Kidney capillary endothelial cell (primary cell): ENCODE results near the gene BTF3.

Experiments
- DNase-seq: peaks from one replicate; pipeline ENCODE4 v3.0.0-alpha.2; 2018; ENCODE audit warnings: low spot score

Gene BTF3

DNA sequence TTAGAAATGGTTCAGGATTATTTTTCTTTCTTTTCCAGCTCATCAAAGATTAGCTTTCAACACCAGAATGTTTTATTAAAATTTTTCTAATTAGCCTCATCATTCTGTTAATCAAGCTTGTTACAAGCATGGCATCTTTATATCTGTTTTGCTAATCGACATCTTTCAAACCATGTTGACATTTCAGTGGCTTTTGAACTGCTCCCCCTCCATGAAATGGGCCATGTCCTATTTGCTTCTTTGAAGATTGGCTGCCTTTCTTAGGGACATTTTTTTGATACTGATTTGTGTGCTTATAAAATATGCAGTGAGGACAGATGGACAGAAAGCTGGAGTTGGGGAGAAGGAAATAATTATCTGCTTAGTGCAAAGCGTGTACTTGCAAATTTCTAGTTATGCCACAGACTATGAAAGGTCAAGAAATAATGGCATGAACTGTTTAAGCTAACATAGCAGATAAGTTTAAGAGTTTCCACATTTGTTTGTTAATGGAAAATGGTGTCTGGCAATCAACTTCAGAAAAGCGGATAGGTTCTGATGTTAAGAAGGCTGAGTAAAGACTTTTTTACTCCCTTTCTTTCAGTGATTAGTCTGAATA is 27.5 kb downstream of the BTF3 start:
- DNase-seq, result no peak

DNA sequence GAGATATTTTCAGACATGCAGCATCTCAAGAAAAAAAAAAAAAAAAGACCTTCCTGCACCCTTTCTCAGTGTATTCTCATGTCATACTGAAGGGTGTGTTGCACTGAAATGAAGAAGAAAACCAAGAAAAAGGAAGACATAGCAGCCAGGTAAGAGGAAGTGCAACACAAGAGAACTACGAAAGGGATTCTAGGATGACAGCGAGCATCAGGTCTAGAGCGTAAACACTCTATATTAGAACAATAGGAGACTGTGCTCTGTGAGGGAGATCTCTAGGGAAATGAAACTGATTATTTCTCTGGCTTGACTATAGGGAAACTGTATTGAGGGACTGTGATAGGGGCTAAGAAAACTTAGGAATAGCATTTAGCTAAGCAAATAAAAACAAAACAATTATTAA is 30.0 kb downstream of the BTF3 start:
- DNase-seq, result no peak

DNA sequence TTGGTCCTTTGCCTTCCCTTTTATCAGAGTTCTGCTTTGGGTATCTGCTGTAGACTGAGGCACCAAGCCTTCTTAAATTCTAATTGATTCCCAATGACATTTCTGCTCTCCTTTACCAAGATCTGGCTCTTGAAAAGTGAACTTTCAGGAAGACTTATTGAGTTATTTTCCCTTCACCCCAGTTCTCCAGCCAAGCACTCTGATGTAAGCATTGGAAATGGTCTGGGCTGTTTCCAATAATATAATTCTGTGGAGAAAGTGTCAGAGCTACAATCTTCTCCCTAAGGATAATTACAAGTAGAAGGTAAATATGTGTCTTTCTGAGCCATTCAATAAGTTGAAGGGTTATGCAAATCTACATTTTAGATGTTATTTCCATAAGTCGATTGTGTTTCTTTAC is 30.8 kb downstream of the BTF3 start:
- no peak for DNase-seq

DNA sequence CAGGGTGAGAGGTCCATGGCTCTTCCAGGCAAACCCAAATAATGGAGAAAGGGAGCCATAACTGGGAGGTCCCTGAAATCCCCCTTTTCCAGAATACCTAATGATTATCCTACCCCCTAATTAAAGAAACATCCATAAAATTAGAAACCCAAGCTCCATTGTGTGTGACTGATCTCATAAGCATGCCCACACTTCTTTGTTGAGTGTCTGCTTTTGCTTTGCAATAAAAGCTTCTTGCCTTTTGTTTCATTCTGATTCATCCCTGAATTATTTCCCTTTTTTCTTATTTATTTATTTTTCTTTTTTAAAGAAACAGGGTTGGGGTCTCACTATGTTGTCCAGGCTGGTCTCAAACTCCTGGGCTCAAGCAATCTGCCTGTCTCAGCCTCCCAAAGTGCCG is 33.1 kb downstream of the BTF3 start:
- no peak for DNase-seq

DNA sequence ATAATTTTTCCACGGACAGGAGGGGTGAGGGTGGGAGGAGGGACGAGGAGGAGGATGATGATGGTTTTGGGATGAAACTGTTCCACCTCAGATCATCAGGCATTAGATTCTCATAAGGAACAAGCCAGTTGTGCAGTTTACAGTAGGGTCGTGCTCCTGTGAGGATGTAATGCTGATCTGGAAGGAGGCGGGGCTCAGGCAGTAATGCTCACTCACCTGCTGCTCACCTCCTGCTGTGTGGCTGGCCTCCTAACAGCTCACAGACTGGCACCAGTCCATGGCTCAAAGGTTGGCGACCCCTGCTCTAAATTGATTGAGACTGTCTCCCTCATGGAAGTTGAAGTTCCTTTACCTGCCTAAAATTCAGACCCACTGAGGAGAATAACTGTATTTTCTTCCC is 34.0 kb downstream of the BTF3 start:
- DNase-seq, result no peak

DNA sequence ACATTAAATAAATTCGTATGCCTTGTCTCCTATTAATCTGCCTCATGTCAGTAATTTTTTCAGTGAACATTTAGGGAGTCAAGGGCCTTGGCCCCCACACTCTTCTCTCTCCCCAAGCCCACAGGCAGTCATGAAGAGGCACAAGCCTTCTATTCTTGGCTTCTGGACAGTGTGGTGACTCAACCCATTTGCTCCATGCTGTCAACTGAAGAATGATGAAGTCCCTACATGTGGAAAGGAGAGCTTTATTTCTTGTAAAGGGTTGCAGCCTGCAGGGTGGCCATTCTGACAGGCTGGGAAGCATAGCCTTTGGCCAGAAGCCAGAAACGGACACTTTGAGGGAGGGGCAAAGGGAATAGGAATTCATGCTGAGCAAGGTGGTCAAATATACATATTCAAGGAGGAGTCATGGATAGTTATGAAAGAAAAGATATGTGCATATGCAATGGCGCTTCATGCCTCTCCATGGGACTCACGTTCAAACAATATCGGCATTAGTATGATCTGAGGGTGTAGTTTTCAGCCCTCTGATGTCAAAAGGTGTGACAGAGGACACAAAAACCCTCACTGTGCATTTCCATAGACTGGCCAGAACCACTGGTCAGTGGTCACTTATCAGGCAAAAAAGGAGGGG is 35.9 kb downstream of the BTF3 start:
- DNase-seq, result no peak

DNA sequence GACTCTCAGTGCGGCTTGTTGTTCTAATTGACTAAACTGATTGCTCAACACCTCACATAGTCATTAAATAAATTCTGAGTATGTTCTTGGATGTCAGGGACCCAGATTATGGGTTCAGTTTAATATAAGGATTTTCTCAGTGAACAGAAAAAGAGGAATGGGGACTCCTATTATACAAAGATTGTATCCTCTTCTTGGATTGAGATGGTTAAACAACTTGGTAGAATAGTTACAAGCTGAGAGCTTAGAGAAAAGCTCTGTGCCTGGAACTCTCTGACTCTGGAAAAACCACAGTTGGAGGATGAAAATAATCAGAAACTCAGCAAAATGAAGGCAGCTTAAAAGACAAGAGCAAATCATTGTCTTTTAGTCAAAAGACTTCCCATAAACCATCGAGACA is 36.7 kb downstream of the BTF3 start:
- DNase-seq, result no peak

DNA sequence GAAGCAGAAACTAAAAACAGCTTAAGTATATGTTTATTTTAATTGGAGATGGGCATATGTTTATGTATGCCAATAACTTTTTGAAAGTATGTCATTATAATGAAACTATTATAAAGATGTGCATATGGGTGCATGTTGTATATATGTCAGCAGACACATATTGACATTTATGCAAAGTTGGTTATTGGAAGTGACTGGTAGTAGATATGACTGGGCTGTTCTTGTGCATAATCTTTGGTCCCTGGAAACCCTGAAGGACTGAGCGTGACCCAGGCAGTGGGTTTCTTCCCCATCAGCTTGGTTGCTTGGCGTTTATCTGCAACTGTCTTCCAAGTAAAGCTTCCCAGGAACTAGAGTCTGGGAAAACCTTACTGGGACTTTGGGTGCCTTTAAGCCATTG is 41.5 kb downstream of the BTF3 start:
- no peak for DNase-seq

DNA sequence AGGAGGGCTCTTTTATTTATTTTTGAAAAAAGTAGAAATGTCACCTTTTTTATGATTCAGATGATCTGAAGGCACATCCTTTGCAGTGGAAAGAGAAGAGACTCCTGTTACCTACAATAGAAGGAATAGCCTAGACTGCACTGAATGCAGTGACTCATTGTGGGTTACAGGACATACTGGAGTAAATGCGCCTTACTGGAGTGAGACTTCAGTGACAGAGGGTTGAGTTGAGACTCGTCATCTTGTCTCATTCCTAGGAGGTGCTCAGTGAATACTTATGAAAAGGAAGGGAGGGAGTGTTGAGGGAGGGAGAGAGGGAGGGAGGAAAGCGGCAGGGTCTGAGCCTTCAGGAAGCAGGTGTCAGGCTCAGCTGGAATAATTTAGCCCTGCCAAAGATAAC is 42.0 kb downstream of the BTF3 start:
- peak; percentile 68 for DNase-seq

DNA sequence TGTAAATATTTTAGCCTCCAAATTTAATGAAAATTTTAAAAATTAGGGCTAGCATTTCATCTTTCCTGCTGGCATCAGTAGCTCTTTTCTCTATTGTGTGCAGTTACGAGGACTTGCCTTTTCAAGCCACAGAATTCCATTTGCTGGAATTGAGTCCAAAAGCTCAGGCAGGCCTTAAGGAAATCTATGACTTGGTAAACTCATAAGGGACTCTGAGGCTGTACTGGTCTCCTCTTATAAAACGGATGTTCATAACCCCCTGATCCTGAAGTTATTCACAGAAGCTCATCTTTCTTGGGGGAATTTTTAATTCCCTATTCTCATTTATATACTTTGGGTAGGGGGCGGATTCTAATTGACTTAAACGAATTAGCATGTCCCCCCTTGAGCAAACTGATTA is 43.8 kb downstream of the BTF3 start:
- DNase-seq, result no peak

DNA sequence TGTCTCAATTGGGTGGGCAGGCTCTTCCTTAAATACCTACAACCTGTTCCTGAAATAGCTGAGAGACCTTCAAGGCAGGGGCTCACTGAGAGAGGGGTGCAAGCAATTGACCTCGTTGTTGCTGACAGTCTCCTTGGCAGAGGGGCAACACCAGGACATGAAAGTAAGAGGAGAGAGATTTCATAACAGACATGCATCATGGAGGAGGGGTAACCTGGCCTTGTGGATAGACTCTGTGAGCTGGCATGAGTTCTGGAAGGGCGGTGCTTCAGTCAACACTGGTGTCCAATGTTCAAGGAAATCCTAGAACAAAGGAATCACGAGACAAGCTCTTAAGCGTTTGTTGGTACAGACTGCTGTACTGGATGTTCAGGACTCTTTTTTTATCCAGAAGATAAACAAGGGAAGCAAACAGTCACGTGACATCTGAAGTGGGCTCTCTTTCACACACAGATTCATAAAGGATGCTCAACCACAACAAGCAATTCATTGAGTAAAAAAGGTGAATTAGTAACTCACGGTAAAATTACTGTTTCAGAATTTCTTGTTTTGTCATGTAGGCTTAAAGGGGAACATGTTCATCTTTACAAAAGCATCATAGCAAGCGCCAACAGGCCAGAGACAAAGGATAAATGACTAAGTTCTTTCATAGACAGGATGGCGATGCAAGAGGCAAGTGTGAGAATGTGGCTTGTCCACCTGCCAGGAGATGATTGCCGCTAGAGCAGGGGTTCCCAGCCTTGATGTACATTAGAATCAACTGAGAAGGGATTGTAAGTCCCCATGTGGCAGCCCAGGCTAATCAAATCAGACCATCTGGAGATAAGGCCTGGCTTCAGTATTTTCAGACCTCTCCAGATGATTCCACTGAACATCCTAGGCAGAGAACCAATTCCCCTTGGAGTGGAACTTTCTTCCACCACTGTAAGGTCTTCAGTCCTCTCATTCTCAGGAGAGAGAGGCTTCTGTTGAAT is 46.5 kb downstream of the BTF3 start:
- DNase-seq, result no peak

DNA sequence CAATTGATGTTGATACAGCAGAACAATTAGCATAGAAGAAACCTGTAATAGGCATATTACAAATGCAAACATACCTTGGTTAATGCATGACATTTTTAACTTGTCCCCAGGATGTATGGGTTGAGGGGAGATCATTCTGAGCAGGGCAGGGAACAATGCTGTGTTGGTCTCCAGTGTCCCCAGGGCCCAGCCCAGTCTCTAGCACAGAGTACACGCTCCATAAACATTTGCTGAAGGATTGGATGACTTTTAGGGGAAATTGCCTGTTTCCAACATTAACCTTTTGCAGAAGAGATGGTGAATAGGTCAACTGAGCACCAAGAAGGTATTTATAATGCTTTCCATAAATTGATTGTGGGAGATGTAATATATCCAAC is 47.1 kb downstream of the BTF3 start:
- DNase-seq, result no peak

DNA sequence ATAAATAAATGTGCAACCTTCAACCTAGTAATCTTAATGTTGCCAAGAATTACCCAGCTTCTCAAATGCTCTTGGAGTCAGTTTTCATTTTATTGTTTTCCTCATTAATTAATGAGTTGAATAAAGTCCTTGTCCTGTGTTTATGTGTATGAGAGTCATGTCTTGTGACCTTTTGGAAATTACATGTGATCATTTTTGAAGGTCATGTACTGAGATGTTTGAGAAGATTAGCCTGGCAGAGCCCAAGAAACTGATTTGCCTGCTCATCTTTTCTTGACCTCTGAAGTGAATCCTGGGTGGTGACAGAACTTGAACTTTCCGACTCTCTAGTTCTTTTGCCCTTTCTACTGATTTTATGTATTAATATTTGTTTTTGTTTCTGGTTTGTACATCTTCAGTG is 51.8 kb downstream of the BTF3 start:
- no peak for DNase-seq

DNA sequence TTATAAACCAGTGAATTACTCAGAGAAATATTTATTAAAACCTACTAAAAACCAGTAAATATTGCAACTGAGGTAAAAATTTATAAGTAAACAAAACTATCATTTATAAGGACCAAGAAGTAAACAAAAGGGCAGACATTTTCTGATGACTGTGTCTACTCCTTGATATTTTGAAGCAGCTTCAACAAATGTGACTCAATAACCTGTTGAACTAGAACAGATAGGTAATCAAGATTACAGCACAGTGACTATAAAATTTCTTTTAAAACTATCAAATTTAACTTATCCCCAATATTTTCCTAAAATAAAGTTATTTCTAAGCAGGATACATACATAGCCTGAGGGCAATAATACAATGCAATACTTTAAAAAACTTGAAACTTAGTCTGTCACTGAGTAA is 54.4 kb downstream of the BTF3 start:
- no peak for DNase-seq
